ENCODE results near the gene TNFRSF4. TPM values are rescaled to one million over a fixed set of nuclear protein-coding genes. Genes with fewer than 3 reads are reported as not detected.

The TNFRSF4 gene
- total and polyA plus RNA-seq, 2 donors (not counting 1 experiment from before 2014, with no cell fraction given): 0.63 to 1.8 TPM

GRCh38 chr1:1171161-1171545, 42.8 kb downstream of the TNFRSF4 start:
- Mint-ChIP-seq H3K27me3 (peaks cover 5% of the 10 kb centered on the region), H3K27ac (peak overlapping the region; percentile 90), H3K4me3 (peak overlapping the region; percentile 83), H3K4me1 (peaks cover 47% of the 10 kb centered on the region), H3K9me3 (ENCODE audit: insufficient read depth) (no peaks in the 10 kb centered on the region)
- peak overlapping the region; percentile 31 for H2AFZ ChIP-seq (ENCODE audit: insufficient read depth, low read depth, low read length, poor library complexity, severe bottlenecking)
- peaks cover 0 to 13% (median 0%) of the 10 kb centered on the region in 3 donors for H3K9me3 ChIP-seq (ENCODE audit: control extremely low read depth in 1 of 3, control insufficient read depth in 2 of 3, insufficient read depth in 1 of 3, low read length in 2 of 3)
- no peak for TF ChIP-seq CTCF (IDR thresholded peaks at IDR 0.05)
- TF ChIP-seq EZH2 (IDR thresholded peaks at IDR 0.05; ENCODE audit: borderline replicate concordance, insufficient read depth, low read depth, low read length, poor library complexity, severe bottlenecking): no peak
- ATAC-seq (ENCODE audit: low read depth): no peak
- 56% methylated on average over 7 of the region's 12 CpGs for WGBS (ENCODE audit: insufficient coverage)
- H3K9ac ChIP-seq (ENCODE audit: low read length): peak overlapping the region; percentile 45
- no peaks in the 10 kb centered on the region for H4K20me1 ChIP-seq (ENCODE audit: control insufficient read depth, insufficient read depth, low read length, poor library complexity, severe bottlenecking)
- H3K79me2 ChIP-seq (ENCODE audit: control insufficient read depth, insufficient read depth, low read length): no peaks in the 10 kb centered on the region
- H3K4me2 ChIP-seq (replicated peaks; ENCODE audit: low read depth, low read length, poor library complexity, severe bottlenecking): peak overlapping the region; percentile 77
- intact Hi-C loops (cut with micrococcal nuclease): loop anchor here (5.0 kb wide), 1 partner anchor 49 kb away; no protein-coding TSS in a partner anchor
- no peak overlapping the region for H3K27ac ChIP-seq (ENCODE audit: low read length in 2 of 2)
- no peak for DNase-seq
- ChIA-PET CTCF (interaction anchor here (1.2 to 5.3 kb wide), 2 partner anchors 49 to 60 kb away, joined by 3 to 31 read pairs; no protein-coding TSS in a partner anchor), POLR2A (interaction anchor here (0.7 to 2.6 kb wide), 8 partner anchors 9 to 49 kb away, joined by 3 to 15 read pairs (median 4); no protein-coding TSS in a partner anchor)
- peak overlapping the region in 2 of 5 experiments; percentile 33 to 34 for H3K4me3 ChIP-seq (ENCODE audit: control extremely low read depth in 1 of 5, extremely low read depth in 1 of 5, insufficient read depth in 1 of 5, low read depth in 2 of 5, low read length in 4 of 5)
- H3K4me1 ChIP-seq (ENCODE audit: control insufficient read depth in 2 of 2, insufficient read depth in 2 of 2, low read length in 2 of 2): peaks cover 56 to 69% of the 10 kb centered on the region in 2 donors
- peaks cover 0 to 24% (median 9%) of the 10 kb centered on the region in 4 experiments for H3K27me3 ChIP-seq (replicated peaks in 1 of 4; ENCODE audit: control extremely low read depth in 1 of 4, control insufficient read depth in 3 of 4, insufficient read depth in 4 of 4, low read length in 3 of 4)
- H3K36me3 ChIP-seq (replicated peaks in 1 of 2; ENCODE audit: control extremely low read depth in 1 of 2, control insufficient read depth in 1 of 2, extremely low read depth in 1 of 2, insufficient read depth in 2 of 2, low read length in 1 of 2): no peaks in the 10 kb centered on the region
